Activated T-cell treated with anti-CD3 and anti-CD28 coated beads, Interleukin-2, amount 50 U/mL, for 72 hours (primary cell): ENCODE results near the gene STOX2. TPM values are rescaled to one million over a fixed set of nuclear protein-coding genes. Genes with fewer than 3 reads are reported as not detected.

Experiments
- ATAC-seq, 2 donors: fragments of 150-1000 bp; cut with Tn5 transposase; replicated peaks in 1 of 2; 2 replicates each; pipeline ENCODE4 v1.10.0; 2021; ENCODE audit warnings: moderate library complexity in 2 of 2, mild to moderate bottlenecking in 1 of 2
- DNase-seq, 2 donors: peaks; one replicate each; pipeline ENCODE4 v3.0.0; 2021 to 2022; ENCODE audit warnings: mixed read lengths in 1 of 2
- H3K27ac Mint-ChIP-seq: one replicate; pipeline ENCODE4 v1.8.0; 2022; ENCODE audit warnings: mild to moderate bottlenecking, moderate library complexity, mixed read lengths
- H3K27me3 Mint-ChIP-seq: one replicate; pipeline ENCODE4 v1.8.0; 2022; ENCODE audit warnings: low read depth, mixed read lengths
- H3K36me3 Mint-ChIP-seq, 2 donors: one replicate each; pipeline ENCODE4 v1.8.0; 2022; ENCODE audit warnings: mixed read lengths in 2 of 2, mild to moderate bottlenecking in 1 of 2; ENCODE audit not compliant: insufficient read depth in 2 of 2
- H3K4me1 Mint-ChIP-seq: one replicate; pipeline ENCODE4 v1.8.0; 2022; ENCODE audit warnings: low read depth, mixed read lengths
- H3K4me3 Mint-ChIP-seq, 2 donors: one replicate each; pipeline ENCODE4 v1.8.0; 2022; ENCODE audit warnings: mild to moderate bottlenecking in 2 of 2, mixed read lengths in 2 of 2, moderate library complexity in 2 of 2
- H3K9me3 Mint-ChIP-seq, 2 donors: one replicate each; pipeline ENCODE4 v1.8.0; 2022; ENCODE audit warnings: mixed read lengths in 2 of 2
- total RNA-seq, 2 donors: library from RNA; stranded (reverse); gene quantifications; one replicate each; pipeline ENCODE4 v1.2.3, GENCODE V29; 2022

The STOX2 gene
- total RNA-seq, 2 donors from 2014 or later: 0.19 TPM; not detected in 1

DNA sequence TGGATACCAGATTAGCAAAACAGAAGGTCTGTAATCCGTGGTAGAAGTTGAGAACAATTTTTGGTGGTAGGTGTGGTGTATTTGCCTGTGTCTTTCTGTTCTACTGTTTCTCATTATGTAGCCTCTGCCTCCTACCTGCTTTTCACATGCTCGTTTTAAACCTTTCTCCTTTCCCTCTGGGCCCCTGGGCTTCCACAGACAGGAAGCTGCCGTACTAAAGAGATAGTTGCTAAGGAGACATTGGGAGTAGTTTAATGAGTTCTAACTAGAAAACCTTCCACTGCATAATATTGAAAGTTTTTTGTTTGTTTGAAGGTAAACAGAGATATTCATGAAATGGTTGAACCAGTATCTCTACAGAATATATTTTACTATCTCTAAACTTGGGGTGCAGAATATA lies 107.8 kb downstream of the STOX2 start:
- ATAC-seq: no peak
- Mint-ChIP-seq H3K4me3 (no peak overlapping the region), H3K27ac (no peak overlapping the region), H3K36me3 (no peaks in the 10 kb centered on the region), H3K4me1 (no peaks in the 10 kb centered on the region), H3K27me3 (no peaks in the 10 kb centered on the region), H3K9me3 (no peaks in the 10 kb centered on the region)
- no peak for DNase-seq

GRCh38 chr4:184014301-184014700 lies 109.2 kb downstream of the STOX2 start:
- no peak for DNase-seq
- no peak overlapping the region for H3K27ac Mint-ChIP-seq
- no peaks in the 10 kb centered on the region for H3K4me1 Mint-ChIP-seq
- no peaks in the 10 kb centered on the region for H3K27me3 Mint-ChIP-seq
- no peaks in the 10 kb centered on the region for H3K36me3 Mint-ChIP-seq
- no peak for ATAC-seq
- no peak overlapping the region for H3K4me3 Mint-ChIP-seq
- H3K9me3 Mint-ChIP-seq: no peaks in the 10 kb centered on the region

DNA sequence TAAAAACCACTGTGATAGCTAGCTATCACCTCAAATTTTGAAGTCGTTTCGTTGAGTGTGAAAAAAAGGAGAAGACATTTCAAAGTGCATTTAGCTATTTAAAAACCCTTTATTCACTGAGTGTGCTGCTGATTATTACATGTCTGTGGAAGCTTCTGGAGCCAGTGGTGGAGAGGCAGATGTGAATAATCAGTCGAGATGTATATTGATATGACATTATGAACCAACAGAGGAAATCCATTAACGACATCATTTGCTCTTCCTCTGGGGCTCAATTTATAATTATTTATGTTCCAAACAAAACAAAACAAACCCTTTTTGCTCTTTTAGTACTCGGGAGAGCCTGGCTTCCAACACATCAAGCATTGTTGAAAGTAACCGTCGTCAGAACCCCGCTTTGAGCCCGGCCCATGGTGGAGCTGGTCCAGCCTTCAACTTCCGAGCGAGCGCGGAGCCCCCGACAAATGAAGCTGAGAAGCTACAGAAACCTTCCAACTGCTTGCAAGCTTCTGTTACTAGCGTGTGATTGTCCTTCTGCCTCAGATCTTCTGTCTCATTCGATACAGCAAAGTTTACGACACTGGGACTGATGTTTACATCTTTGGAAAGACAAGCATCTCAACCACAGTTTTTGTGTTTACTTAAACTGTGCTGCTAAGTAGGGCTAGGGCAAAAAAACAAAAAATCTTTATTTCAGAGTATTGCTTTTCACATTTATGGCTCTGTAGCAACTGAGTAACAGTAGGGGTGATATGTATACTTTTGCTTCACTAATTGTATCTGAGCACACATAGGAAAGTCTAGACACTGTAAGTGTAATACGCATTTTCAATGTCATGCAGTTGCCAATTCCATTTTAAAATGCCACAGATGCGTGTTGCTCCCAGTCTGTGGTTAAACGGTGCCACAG lies 111.9 kb downstream of the STOX2 start:
- ATAC-seq: no peak
- no peak overlapping the region for H3K4me3 Mint-ChIP-seq
- peaks cover 6% of the 10 kb centered on the region for H3K27me3 Mint-ChIP-seq
- no peaks in the 10 kb centered on the region for H3K36me3 Mint-ChIP-seq
- DNase-seq: no peak
- no peak overlapping the region for H3K27ac Mint-ChIP-seq
- no peaks in the 10 kb centered on the region for H3K9me3 Mint-ChIP-seq
- H3K4me1 Mint-ChIP-seq: no peaks in the 10 kb centered on the region

- Mint-ChIP-seq H3K9me3 (no peaks in the 10 kb centered on the region), H3K36me3 (no peaks in the 10 kb centered on the region), H3K4me1 (no peaks in the 10 kb centered on the region), H3K4me3 (no peak overlapping the region), H3K27me3 (peaks cover 14% of the 10 kb centered on the region), H3K27ac (no peak overlapping the region)
- DNase-seq (no peak), ATAC-seq (no peak)
Observed at GRCh38 chr4:184019076-184019475, 114.0 kb downstream of the STOX2 start.

DNA sequence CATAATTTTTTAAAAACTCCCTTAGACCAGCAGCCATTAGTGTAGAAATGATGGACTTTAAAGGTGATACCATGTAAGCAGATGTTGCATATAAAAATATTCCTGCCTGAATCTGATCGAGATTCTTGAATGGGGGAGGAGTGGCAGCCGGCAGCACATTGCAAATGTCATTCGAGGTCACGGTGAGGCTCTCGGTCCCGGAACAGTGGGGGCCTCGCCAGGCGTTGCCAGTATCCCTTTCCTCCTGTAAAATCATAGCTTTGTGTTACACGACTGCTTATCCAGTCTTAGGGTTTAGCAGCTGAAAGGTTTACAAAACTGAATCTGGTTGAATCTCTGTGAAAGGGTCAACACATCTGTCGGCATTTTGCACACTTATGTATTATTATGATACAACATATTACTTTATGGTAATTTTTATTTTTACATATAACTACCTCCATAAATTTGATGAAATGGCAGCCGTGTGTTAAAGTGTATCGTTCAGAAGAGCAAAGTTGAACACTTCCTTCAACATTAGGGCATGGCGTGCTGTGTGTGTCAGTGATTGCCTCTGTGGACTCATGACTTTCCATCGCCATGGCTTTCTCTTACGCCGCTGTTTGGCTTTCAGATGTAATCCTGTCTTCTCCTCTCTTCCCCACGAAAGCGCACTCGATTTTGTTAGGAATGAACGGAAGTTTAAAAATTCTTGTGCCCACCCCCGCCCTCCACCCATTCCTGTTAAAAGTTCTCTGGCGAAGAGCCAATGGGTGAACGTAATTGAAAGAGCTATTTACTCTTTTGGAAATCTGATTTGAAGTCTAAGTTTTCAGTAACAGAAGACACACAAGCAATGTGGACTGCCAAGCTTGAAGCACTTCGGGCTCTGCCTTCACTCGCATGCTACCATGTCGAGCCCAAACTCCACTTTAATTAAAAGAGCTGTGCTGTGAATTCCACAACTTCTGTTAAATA lies 114.8 kb downstream of the STOX2 start:
- Mint-ChIP-seq H3K36me3 (no peaks in the 10 kb centered on the region), H3K27ac (no peak overlapping the region), H3K4me1 (no peaks in the 10 kb centered on the region), H3K4me3 (no peak overlapping the region), H3K27me3 (peaks cover 14% of the 10 kb centered on the region), H3K9me3 (no peaks in the 10 kb centered on the region)
- DNase-seq: no peak
- no peak for ATAC-seq

DNA sequence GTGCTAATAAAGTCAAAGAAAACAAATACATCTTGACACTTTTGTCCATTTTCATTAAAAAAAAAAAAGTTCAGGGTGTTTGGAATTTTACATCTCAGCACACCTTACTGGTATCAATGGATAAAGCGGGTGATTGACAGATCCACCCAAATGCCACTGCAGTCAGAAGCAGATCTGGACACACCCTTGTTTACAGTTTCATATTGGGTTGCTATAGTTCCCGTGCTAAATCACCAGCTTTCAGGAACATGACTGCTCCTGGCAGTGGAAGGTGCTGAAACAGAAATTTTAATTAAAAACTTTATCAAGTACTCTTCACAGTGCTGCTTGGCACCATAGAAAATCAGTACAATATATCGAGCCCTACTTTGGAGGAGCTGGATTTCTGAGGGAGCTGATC lies 116.3 kb downstream of the STOX2 start:
- ATAC-seq (no peak), DNase-seq (no peak)
- H3K4me3 Mint-ChIP-seq: no peak overlapping the region
- H3K4me1 Mint-ChIP-seq: no peaks in the 10 kb centered on the region
- H3K9me3 Mint-ChIP-seq: no peaks in the 10 kb centered on the region
- H3K27ac Mint-ChIP-seq: no peak overlapping the region
- H3K27me3 Mint-ChIP-seq: peaks cover 14% of the 10 kb centered on the region
- no peaks in the 10 kb centered on the region for H3K36me3 Mint-ChIP-seq

DNA sequence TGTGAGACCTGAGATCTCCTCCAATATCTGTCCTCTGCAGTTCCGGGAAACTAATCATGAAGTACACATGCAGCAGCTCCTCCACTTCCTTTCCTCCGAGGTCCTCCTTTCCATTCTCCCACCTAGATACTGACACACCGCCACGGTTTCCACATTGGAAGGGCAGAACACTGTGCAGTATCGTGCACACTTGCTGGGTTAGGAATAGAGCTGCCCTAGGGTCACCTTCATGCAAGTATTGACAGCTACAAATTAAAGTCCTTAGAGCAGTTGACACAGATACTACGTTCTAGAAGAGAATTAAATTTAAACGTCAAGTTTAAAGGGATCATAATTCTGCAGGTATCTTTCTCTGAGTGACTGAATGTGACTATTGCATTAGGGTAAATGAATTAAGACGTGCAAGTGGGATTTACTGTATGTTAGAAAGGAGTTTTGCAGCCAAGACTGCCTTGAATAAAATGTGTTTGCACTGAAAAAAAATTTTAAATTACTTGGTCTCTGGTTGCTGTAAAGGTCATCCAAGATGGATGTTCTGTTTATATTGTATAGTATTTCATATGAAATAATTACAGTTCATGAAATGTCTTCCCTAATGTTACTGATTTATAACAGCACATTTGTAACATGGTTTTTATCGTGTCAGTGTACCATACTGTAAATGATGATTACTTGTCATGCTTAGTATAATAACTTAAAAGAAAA lies 117.7 kb downstream of the STOX2 start:
- Mint-ChIP-seq H3K27ac (no peak overlapping the region), H3K9me3 (no peaks in the 10 kb centered on the region), H3K4me1 (peaks cover 2% of the 10 kb centered on the region), H3K27me3 (peaks cover 15% of the 10 kb centered on the region), H3K36me3 (no peaks in the 10 kb centered on the region), H3K4me3 (no peak overlapping the region)
- DNase-seq (no peak), ATAC-seq (no peak)

GRCh38 chr4:184024637-184025036 lies 119.5 kb downstream of the STOX2 start:
- DNase-seq (no peak), ATAC-seq (no peak)
- Mint-ChIP-seq H3K9me3 (no peaks in the 10 kb centered on the region), H3K27ac (no peak overlapping the region), H3K4me1 (peaks cover 18% of the 10 kb centered on the region), H3K36me3 (no peaks in the 10 kb centered on the region), H3K27me3 (peaks cover 22% of the 10 kb centered on the region), H3K4me3 (no peak overlapping the region)

DNA sequence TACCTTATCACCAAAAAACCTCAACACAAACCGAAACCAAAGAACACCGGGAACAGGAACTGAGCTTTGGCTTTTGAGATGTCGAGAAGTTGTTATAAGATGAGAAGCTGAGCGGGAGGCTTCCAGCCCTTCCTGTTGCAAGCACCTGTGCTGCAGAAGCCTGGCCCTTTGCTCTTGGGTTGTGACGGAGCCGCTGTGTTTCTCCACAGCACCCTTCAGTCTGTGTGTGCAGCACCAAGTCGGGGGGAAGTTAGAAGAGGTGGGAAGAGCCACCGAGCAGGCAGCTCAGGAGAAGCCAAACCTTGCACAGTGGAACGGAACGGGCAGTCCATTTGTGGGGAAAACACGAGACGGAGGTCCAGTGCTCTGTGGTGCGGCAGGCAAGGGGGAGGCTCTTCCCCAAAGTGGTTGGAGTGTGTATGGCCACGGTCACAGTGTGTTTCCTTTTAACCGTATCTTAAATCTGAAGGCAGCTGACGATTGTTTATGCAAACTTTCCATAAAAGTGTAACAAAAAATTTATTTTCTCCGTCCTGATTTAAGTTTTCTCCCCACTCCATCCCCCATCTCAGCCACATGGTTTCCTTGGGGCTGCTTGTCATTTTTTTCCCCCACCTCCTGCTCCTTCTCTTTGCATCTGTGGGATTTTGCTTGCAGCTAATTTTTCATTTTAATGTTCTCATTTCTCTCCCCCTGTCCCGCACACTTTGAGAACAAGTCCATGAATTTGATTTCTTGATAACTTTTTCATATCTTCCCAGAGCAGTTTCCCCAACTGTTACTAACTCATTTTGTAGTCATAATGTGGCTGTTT lies 123.7 kb downstream of the STOX2 start:
- peak overlapping the region; percentile 1 for H3K27ac Mint-ChIP-seq
- H3K27me3 Mint-ChIP-seq: peaks cover 14% of the 10 kb centered on the region
- no peaks in the 10 kb centered on the region for H3K9me3 Mint-ChIP-seq
- peak; percentile 52 to 57 for ATAC-seq
- H3K36me3 Mint-ChIP-seq: no peaks in the 10 kb centered on the region
- DNase-seq: peak; percentile 5 to 14
- peaks cover 18% of the 10 kb centered on the region for H3K4me1 Mint-ChIP-seq
- H3K4me3 Mint-ChIP-seq: peak overlapping the region; percentile 85 to 86

DNA sequence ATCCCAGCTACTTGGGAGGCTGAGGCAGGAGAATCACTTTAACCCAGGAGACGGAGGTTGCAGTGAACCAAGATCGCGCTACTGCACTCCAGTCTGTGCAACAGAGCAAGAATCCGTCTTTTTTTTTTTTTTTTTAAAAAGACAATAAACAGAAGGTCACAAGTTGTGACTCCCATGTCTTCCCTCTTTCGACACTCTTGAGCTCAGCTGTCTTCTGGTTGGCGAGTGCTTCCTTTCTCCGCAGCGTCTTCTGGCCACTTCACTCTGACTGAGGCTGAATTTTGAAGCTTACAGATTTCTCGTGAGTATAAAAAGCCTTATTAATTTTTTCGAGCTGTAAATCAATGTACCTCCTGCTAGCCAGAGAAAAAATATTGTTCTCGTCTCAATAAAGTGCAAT lies 124.9 kb downstream of the STOX2 start:
- ATAC-seq (no peak), DNase-seq (no peak)
- H3K27me3 Mint-ChIP-seq: peaks cover 17% of the 10 kb centered on the region
- no peaks in the 10 kb centered on the region for H3K36me3 Mint-ChIP-seq
- no peak overlapping the region for H3K27ac Mint-ChIP-seq
- peaks cover 18% of the 10 kb centered on the region for H3K4me1 Mint-ChIP-seq
- H3K9me3 Mint-ChIP-seq: no peaks in the 10 kb centered on the region
- no peak overlapping the region for H3K4me3 Mint-ChIP-seq

GRCh38 chr4:184030764-184031163 lies 125.7 kb downstream of the STOX2 start:
- Mint-ChIP-seq H3K4me3 (no peak overlapping the region), H3K27ac (no peak overlapping the region), H3K4me1 (peaks cover 18% of the 10 kb centered on the region), H3K36me3 (no peaks in the 10 kb centered on the region), H3K9me3 (no peaks in the 10 kb centered on the region), H3K27me3 (peaks cover 17% of the 10 kb centered on the region)
- DNase-seq: no peak
- no peak for ATAC-seq

DNA sequence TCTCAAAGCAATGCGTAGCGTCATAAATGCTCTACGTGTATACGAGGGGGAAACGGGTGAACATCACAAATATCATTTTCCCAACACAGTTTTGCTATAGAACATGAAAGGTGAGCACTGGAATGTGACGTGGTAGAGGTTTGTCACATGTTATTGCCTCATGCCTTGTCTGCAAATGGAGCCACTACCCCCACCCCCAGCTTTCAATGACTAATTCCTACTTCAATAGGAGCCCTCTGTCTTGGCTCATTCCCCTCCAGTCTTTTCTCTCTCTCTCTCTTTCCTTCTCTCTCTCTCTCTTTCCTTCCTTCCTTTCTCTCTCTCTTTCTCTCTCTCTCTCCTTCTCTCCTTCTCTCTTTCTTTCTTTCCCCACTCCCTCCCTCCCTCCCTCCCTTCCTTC lies 127.0 kb downstream of the STOX2 start:
- no peak overlapping the region for H3K4me3 Mint-ChIP-seq
- no peaks in the 10 kb centered on the region for H3K36me3 Mint-ChIP-seq
- H3K27me3 Mint-ChIP-seq: peaks cover 18% of the 10 kb centered on the region
- DNase-seq (no peak), ATAC-seq (no peak)
- no peaks in the 10 kb centered on the region for H3K9me3 Mint-ChIP-seq
- peaks cover 18% of the 10 kb centered on the region for H3K4me1 Mint-ChIP-seq
- H3K27ac Mint-ChIP-seq: no peak overlapping the region
